Inflammatory macrophage (primary cell): ENCODE results near the gene MMP23B.
"Not testable (repeated sequence)": the region's sequence is repeated elsewhere in the genome, so short reads cannot be mapped to it uniquely, and the experiment has no call there.

Source experiments
- DNase-seq, 2 donors: peaks; one replicate each; pipeline ENCODE4 v3.0.0-alpha.2; 2020 to 2022

The MMP23B gene

DNA sequence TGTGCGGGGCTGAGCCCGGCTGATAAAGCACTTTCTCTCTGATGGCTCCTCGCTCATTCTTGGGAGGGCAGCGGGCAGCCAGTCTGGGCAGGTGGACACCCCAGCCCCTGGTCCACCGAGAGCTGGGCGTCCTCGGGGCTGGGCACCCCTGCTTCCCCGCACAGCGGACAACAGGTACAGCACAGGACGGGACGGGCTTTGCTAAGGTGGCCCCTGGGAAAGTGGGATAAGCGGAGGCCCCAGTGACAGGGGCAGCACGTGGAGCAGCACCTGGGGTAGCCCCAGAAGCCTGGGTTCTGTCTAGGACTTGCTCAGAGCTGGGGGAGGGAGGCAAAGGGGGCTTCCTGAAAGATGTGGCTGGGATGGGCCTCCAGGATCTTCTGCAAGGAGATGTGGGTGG is 2.6 kb downstream of the MMP23B start:
- not testable (repeated sequence) for DNase-seq

DNA sequence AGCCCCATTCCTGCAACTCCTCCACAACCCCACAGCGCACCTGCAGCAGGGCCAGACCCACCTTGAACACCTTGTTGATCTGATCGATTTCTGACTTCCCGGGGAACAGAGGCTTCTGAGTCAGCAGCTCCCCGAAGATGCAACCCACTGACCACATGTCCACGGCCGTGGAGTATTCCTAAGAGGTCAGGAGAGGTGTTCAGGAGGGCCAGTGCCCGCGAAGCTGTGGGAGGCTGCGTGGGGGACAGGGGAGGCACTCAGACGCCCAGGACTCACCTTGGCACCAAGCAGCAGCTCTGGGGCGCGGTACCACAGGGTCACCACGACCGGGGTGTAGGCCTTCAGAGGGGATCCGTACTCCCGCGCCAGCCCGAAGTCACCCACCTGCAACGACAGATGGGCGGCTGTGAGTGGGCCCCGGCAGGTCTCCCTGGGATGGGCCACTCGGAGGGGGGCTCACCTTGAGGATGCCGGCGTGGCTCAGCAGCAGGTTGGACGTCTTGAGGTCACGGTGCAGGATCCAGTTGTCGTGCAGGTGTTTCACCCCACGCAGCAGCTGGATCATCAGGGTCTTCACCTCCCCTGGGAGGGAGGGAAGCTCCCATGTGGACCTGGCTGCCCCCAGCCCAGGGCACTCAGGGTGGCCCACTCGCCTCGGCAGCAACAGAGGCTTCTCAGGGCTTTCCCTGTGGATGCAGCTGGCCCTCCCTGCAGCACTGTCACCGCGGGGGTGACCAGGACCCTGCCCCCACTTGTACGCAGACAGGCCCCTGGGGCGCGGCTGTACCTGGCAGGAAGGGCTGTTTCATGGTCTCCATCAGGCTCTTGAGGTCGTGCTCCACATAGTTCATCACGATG is 4.9 kb downstream of the MMP23B start:
- DNase-seq = not testable (repeated sequence)

DNA sequence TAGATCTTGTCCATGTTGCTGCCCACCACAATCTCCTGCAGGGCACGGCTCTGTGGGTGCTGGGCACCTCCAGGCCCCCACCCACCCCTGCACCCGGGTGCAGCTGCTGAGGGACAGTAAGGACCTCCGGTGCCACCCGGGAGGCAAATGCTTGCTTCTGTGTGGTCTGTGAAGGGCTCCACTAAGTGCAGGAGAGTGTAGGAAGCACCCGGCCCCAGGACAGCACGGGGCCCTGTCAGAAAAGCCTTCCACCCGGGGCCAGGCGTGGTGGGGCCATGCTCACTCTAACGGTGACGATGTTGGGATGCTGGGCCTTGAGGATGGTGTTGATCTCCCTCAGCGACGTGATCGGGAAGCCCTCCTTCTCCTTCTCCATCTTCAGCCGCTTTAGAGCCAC is 5.5 kb downstream of the MMP23B start:
- DNase-seq = not testable (repeated sequence)

DNA sequence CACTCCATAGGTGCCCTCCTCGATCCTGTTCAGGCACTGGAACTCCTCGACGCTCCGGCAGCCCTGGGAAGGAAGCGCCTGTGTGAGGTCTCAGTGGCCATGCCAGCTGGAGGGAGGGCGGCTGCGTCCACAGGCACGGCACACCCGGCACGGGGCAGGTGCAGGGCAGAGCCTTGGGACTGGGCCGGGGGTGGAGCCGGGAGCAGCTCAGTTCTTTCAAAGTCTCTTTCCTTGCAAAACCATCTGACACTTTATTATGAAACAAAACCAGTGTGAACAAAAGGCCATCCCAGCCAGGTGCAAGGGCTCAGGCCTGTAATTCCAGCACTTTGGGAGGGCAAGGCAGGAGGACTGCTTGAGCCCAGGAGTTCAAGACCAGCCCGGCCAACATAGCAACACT is 6.6 kb downstream of the MMP23B start:
- DNase-seq = not testable (repeated sequence)

DNA sequence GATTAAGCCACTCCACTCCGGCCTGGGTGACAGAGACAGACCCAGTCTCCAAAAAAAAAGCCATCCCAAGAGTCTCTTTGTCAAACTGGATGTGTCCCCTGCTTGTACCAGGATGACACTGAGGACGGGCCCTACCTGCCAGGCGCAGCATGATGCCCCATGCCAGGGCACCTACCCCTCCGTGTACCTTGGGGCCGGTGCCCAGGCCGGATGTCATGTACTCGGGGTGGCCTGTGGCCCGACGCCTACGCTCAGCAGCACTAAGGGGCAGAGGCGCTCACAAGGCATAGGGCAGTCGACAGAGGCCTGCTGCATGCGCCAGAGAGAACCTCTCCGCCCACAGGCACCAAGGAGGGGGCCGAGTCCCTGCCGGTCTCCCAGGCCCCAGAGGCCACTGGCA is 7.4 kb downstream of the MMP23B start:
- not testable (repeated sequence) for DNase-seq

DNA sequence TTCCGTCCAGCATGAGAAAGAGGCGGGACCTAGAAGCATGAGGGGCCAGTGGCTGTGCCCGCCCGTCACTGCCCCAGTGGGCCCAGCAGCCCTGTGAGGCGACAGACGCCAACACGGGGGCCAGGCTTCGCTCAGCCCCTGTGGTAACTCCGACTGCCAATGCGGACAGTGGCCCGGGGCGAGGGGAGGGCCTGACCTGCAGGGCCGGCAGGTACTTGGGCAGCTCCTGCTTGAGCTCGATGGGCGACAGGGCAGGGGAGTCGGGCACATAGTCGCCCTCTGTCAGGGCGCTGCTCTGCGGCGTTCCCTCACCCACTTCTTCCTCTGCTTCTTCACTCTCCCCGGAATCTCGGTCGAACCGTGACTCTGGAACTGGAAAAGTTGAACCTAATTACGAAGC is 8.1 kb downstream of the MMP23B start:
- not testable (repeated sequence) for DNase-seq

DNA sequence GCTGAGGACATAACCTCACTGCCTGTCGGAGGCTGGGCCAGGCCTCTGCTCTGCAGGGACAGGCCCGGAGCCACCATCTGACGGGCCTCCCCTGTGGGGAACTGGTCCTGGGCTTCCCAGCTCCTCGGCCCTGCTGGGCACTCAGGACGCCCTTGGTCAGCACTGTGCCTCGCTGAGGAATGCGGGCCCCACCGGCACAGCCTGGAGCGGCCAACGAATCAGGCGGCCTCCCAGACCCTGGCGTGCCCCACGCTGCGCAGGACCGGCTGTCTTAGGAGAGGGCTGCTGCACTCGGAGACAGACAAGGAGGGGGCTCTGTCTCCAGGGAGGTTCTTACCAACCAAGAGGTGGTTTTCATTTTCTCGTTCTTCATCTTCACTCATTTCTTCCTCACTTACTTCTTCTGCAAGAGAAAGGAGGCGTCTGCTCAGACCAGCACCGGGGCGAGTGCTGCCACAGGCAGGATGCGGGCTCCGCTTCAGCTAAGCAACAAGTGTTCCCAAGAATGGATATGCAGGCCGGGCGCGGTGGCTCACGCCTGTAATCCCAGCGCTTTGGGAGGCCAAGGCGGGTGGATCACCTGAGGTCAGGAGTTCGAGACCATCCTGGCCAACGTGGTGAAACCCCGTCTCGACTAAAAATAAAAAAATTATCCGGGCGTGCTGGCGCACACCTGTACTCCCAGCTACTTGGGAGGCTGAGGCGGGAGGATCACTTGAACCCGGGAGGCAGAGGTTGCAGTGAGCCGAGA is 8.9 kb downstream of the MMP23B start:
- DNase-seq = not testable (repeated sequence)

DNA sequence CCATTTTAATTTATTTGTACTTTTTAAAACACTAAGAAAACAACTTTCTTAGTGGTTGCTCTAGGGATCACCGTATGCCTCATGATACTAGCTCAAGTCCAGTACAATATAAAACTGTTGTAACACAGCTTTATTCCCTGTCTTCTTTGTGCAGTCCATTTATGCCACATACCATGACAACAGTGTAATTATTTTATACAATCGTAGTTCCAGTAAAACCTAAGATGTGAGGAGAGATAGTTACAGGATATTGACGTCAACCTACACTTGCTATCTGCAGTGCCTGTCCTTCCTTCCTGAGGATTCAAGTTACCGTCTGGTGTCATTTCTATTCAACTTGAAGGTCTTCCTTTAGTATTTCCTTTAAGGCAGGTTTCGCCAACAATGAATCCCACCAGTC is 14.4 kb downstream of the MMP23B start:
- not testable (repeated sequence) for DNase-seq

DNA sequence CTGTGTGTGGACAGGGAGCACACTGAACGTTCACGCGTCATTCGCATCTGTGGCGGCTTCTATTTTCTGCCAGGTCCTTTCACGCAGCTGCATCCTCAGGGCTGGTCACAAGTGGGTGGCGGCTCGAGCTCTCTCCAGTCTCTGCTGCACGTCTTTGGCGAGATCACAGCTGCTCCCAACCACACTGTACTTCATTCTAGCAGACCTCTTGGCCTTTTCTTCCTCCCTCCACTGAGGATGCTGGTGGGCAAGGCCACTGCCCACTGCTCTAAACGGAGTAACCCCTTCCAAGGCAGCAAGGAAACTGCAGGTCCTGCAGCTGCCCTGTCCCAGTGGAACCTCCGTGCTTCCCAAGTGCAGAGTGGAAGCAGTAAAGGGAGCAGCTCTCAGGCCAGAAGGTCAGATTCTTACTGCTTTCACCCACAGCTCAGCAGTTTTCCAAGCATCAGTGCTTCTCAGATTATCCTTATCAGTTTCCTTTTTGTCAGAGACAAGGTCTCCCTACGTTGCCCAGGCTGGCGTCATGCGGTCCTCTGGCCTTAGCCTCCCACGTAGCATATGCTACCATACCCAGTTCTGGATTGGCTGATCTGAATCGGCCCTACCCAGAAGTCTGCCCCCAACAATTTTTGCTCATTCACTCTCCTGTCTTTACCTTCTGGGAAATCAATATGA is 15.7 kb downstream of the MMP23B start:
- DNase-seq = not testable (repeated sequence)

DNA sequence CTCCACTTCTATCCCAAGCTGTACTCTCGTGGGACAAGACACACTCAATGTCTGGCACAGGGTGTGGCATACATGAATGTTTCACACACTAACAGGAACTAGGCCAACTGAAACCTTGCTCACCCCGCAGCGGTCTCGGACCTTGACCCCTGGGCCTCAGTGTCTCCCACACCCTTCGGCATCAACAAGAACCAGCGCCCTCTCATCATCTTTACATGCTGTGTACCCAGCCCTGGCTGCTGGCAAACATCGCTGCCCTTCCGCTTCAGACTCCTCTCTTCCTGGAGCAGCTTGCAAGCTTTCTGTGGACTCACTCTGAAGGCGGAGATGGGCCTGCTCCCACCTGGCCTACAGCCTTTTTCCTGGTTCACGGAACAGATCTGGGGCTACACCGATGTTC is 16.3 kb downstream of the MMP23B start:
- DNase-seq = not testable (repeated sequence)

DNA sequence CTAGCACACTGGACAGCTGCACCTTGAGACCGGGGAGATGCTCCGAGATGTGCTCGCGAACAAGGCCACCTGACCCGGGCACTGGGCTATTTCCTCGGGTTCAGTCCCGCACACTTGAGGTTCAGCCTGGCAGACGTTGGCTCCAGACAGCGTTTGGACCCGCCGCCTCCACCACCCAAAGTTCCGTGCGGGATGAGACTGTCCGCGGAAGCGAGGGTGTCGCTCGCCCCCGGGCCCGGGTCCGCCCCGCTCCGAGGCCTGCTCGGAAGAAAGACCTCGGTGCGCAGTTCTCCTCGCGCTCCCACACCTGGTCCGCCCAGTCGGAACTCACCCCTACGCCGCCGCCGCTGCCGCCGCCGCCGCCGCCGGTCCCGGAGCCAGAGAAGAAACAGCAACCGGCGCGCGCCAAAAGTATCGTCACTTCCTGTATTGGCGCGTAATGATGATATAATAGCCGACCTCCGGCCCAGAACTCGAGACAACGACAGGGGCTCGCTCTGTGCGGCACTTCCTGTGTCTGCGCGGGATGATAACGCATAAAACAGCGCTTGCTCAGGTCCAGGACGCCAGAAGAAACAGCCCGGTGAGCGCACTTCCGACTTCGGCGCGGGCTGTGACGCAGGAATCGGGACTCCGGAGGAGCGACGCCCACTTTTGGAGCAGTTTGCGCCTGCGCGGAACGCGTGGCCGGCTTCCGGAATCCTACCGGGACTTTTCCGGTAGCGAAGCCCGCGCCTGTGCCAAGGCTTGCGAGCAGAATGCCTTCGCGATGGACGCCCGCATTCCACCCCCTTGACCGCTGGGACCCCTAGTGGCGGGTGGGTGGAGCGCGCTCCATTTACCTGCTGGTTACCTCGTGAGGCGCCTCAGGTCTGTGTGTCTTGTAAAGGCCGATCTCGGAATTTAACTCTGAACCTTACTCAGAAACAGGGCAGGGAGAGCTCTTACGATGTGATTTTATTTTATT is 26.9 kb downstream of the MMP23B start, which contains the start of gene CDK11B:
TSS of gene CDK11B (minus strand) at position 422 of the 967 bp plus-strand sequence. CDS start 1,519 bp downstream, outside the sequence.
- peak; percentile 92 to 98 for DNase-seq

DNA sequence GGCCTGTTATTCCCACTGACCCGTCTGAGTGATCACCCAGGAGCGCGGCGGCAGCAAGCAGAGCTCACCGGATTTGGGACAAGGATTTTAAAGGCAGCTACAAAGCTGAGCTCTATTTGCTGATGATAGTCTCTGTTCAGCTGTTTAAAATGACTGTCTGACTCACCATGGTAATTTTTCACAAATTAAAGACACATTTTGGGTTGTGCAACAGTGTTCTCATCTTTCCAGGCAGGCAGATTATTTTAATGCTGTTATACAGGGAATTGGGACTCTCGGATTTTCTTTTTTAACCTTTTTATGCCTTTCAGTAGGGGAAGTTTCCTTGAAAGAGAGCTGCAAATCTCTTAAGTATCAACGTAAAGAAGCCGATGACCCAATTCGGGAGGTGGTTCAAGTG is 30.4 kb downstream of the MMP23B start:
- DNase-seq = not testable (repeated sequence)

DNA sequence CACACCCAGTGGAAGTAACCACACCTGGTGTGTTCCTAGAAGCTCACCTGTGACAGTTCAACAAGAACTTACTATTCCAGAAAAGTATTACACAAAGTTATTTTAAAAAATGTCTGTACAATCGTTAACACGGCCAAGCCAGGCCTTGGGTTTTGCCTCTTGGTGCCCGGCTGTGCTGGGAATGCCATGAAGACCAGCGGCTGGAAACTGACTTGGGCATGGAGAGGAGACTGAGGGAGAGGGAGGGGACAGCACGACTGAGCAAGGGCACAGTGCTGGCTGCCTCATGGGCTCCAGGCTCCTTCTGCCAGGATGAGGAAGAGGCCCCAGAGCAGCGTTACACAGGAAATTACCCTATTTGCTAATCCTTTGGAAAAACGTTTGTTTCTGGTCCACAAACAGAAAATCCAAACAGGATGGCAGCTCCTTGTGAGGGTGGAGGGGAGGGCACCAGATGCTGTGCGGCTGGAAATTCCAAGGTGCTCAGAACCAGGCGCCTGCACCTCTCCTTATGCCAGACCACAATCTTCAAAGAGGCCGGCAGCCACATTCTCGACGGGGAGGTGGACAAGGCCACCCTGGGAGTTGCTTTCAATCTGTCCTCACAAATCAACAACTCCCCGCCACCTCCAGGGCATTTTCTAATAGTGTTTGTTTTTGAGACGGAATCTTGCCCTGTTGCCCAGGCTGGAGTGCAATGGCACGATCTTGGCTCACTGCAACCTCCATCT is 31.0 kb downstream of the MMP23B start:
- DNase-seq = not testable (repeated sequence)

DNA sequence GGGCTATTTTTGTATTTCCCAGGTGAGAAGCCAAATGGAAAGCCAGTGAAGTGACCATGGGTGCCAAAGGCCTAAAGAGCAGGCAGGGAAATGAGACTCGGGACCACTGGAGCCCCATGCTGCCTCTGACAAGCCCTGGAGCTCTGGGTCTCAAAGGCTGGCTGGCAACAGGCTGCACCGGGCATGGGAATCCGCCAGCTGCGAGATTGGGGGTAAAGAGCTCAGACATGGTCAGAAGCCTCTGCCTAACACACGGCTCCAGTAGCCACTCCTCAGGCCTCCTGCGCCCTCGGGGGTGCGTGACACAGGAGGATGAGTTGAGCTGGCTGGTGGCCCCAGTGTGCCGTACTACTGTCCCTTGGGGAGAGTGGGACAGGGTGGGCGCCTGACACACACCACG is 32.3 kb downstream of the MMP23B start:
- not testable (repeated sequence) for DNase-seq

DNA sequence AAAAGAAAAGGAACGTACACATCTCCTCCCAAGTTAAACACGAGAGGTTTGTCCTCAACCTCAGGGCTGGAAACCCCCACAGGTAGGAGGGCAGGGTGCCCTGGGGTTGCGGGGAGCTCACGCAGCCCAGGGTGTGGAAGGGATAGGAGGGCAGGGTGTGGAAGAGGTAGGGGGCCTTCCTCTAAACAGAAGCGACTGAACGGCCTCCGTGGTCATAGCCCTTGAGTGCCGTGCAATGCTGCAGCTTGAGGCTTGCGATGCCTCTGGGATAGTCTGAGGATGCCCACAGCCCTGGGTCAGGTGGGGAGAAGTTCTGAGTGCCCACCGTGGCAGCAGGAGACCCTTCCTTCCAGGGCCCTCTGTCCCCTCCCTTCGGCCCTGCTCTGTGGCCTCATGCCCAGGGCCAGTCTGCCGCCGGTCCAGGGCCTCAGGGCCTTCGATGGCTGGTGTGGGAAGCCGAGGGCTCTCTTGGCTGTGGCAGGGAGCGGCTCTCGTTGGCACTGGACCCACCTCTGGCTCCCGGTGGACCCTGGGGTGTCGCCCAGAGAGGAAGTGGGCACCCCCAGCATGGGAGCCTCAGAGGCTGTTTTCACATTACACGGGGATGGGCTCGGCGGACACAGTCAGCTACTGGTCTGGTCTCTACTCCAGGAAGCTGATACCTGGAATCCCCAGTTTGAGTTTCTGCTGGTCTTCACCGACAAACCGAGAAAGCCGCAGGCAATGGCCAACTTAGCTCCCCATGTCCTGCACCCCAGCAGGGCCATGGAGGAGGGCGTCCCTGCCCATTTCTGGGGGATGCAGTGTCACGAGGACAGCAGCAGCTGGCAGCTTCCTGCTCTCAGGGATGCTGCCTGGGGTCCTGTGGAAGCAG is 33.2 kb downstream of the MMP23B start:
- DNase-seq = no peak

DNA sequence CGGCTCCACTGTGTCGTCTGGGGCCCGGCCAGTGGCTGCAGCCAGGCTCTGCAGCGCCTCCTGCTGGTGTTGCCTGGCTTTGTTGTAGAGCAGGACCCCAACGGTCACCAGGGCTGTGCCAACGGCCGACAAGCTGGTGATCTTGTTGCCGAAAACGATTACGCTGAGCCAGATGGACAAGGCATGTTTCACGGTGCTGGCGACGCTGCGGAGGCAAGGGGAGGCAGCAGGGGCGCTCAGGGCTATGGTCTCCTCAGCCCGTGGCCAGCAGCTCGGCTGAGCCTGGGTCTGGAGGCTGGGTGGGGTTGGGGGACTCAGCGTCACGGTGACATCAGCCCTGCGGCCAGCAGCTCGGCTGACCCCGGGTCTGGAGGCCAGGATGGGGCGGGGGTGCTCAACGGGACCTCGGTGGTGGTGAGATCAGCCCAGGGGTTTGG is 33.9 kb downstream of the MMP23B start:
- peak; percentile 3 to 28 for DNase-seq

DNA sequence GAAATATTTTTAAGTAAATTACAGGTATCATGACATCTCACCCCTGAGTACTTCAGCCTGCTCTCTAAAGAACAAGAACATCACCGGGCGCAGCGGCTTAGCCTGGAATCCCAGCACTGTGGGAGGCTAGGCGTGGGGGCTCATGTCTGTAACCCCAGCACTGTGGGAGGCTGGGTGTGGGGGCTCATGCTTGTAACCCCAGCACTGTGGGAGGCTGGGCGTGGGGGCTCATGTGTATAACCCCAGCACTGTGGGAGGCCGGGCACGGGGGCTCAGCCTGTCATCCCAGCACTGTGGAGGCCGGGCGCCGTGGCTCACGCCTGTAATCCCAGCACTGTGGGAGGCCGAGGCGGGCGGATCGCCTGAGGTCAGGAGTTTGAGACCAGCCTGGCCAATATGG is 34.6 kb downstream of the MMP23B start:
- no peak for DNase-seq

DNA sequence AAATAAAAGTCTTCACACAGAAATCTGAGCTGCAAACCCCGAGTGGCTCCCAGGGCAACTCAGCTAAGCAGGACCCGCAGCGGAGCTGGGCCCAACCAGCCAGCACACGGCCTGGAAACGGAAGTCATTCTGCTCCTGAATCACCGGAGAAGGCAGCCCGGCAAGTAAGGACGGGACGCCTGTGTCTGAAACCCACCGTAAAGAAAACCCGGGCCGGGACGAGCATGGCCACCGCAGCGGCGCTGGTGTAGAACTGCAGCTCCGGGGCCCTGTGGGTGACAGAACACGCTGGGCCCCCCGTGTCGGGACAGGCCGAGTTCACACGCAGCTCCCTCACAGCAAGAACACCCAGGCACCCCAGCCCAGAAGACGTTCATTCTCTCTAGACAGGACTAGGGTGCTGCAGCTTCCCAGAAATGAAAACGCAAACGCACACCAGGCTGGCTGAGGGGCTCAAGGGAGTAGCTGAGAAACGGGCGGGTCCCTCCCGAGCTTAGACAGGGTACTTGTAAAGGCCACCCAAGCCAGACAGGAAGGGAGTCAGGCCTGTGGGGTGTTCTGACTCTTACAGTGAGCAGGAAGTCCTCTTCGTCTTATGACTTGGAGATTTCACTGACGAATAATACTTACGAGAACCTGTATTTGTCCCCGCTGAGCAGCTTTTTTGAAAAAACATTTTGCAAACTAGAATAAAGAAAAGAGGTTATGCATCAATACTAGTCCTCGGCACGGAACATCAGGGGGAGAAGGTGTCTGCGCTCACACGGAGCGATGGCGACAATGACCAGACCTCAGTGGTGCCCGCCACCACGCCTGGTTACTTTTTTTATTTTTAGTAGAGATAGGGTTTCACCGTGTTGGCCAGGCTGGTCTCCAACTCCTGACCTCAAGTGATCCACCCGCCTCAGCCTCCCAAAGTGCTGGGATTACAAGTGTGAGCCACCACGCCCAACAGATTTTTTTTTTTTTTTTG is 37.8 kb downstream of the MMP23B start:
- no peak for DNase-seq

DNA sequence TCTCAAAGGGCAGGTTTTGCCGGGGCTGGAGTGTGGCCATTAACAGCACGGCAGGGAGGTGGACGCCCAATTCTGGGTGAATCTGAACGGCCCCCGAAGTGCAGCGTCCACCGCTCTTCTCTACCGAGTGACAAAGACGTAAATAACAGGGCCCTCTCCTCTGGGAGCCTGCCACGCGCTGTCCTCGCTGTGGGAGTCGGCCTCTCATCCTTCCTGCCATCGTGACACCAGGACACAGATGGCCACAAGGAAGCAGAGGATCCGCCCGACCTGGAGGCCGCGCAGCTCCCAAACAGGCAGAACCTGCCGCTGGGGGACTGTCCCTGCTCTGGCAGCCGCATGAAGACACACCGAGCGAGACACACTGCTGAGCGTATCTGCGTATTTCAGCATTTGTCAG is 38.9 kb downstream of the MMP23B start:
- no peak for DNase-seq
